Fibroblast of skin of right quadriceps (primary cell): ENCODE data around the gene KLF2.

Source experiments
- DNase-seq: peaks from one replicate; pipeline ENCODE4 v3.0.0-alpha.2; 2013

KLF2 gene

GRCh38 chr19:16365300-16365996 is 40.8 kb downstream of the KLF2 start:
- no peak for DNase-seq

- no peak for DNase-seq
Observed at GRCh38 chr19:16366056-16366432, 41.4 kb downstream of the KLF2 start.

GRCh38 chr19:16366433-16367260 is 42.0 kb downstream of the KLF2 start:
- DNase-seq = no peak

- DNase-seq = no peak
Observed at GRCh38 chr19:16367261-16367683, 42.6 kb downstream of the KLF2 start.

GRCh38 chr19:16368385-16369305 is 44.0 kb downstream of the KLF2 start:
- no peak for DNase-seq

GRCh38 chr19:16369306-16369663 is 44.7 kb downstream of the KLF2 start:
- DNase-seq = no peak

- DNase-seq = no peak
Observed at GRCh38 chr19:16369664-16370576, 45.3 kb downstream of the KLF2 start.

GRCh38 chr19:16370641-16371391 is 46.2 kb downstream of the KLF2 start:
- no peak for DNase-seq

GRCh38 chr19:16371540-16371986 is 46.9 kb downstream of the KLF2 start:
- no peak for DNase-seq

GRCh38 chr19:16372065-16372915 is 47.7 kb downstream of the KLF2 start:
- no peak for DNase-seq

- no peak for DNase-seq
Observed at GRCh38 chr19:16373079-16373478, 48.5 kb downstream of the KLF2 start.

GRCh38 chr19:16373532-16373931 is 48.9 kb downstream of the KLF2 start:
- peak; percentile 13 for DNase-seq

- DNase-seq = no peak
Observed at GRCh38 chr19:16373989-16374388, 49.4 kb downstream of the KLF2 start.

- no peak for DNase-seq
Observed at GRCh38 chr19:16374436-16374835, 49.8 kb downstream of the KLF2 start.

GRCh38 chr19:16375157-16375935 is 50.7 kb downstream of the KLF2 start:
- no peak for DNase-seq

GRCh38 chr19:16375936-16376185 is 51.2 kb downstream of the KLF2 start:
- DNase-seq = no peak

- no peak for DNase-seq
Observed at GRCh38 chr19:16376241-16376640, 51.6 kb downstream of the KLF2 start.

- DNase-seq = no peak
Observed at GRCh38 chr19:16376649-16377048, 52.0 kb downstream of the KLF2 start.

- no peak for DNase-seq
Observed at GRCh38 chr19:16377521-16377920, 52.9 kb downstream of the KLF2 start.
